HepG2 (cell line): ENCODE measurements around the gene ANO2. TPM values are rescaled to one million over a fixed set of nuclear protein-coding genes. Genes with fewer than 3 reads are reported as not detected.

Experiments used
- ATAC-seq: fragments of 200-7000 bp; cut with Tn5 transposase; 3 replicates; pipeline ENCODE4 v1.9.1; 2020; ENCODE audit warnings: mild to moderate bottlenecking, moderate library complexity
- BruUV-seq: library from RNA; stranded (reverse); fragments of 400-500 nt; replicated peaks from 2 replicates; lab custom pipeline; 2021; lab: Mats Ljungman, UMichigan
- CTCF ChIA-PET: fragments of 300-600 bp; formaldehyde crosslinking; extraction: SDS; loops from one replicate; lab custom pipeline; 2021; ENCODE audit warnings: low total read pairs, inconsistent platforms, low intra/inter-chr PET ratio; lab: Yijun Ruan, JAX
- POLR2A ChIA-PET: fragments of 350-600 bp; sonication (Branson Sonifier 250); formaldehyde crosslinking; loops from one replicate; lab custom pipeline; 2020; ENCODE audit warnings: antibody characterized with exemption, inconsistent platforms; lab: Yijun Ruan, JAX
- DNase-seq: peaks from one replicate; pipeline ENCODE4 v3.0.0-alpha.2; 2015; ENCODE audit warnings: low spot score
- FAIRE-seq: peaks from 3 replicates; lab custom pipeline; 2011; peaks lifted over from hg19 to GRCh38; lab: Jason Lieb, UNC
- H2AFZ ChIP-seq: one replicate; pipeline ENCODE4 v1.6.1; 2011; ENCODE audit warnings: low read length, inconsistent platforms
- H3K27ac ChIP-seq: fragments of 300-600 bp; 3 replicates; pipeline ENCODE4 v1.8.0; 2011; ENCODE audit warnings: mixed run types, mild to moderate bottlenecking, mixed read lengths, low read length, inconsistent platforms; ENCODE audit not compliant: insufficient read depth; ENCODE audit errors: extremely low read length
- H3K27me3 ChIP-seq, 2 experiments: fragments of 200-600 bp in 1 of 2; 2 replicates in 1 of 2; 3 replicates in 1 of 2; pipeline versions ENCODE4 v1.6.0 to v1.8.0; 2011; ENCODE audit warnings: low read length in 2 of 2, mild to moderate bottlenecking in 2 of 2, moderate library complexity in 2 of 2, inconsistent platforms in 1 of 2; ENCODE audit not compliant: insufficient read depth in 2 of 2, control insufficient read depth in 1 of 2
- H3K36me3 ChIP-seq, 2 experiments: fragments of 200-600 bp in 1 of 2; replicated peaks in 1 of 2; 2 replicates in 1 of 2; 3 replicates in 1 of 2; pipeline versions ENCODE4 v1.5.1 to v1.8.0; 2011; ENCODE audit warnings: low read length in 2 of 2, inconsistent platforms in 1 of 2; ENCODE audit not compliant: insufficient read depth in 2 of 2, control insufficient read depth in 1 of 2
- H3K4me1 ChIP-seq: 2 replicates; pipeline ENCODE4 v1.5.1; 2012; ENCODE audit warnings: low read length, inconsistent platforms; ENCODE audit not compliant: insufficient read depth
- H3K4me2 ChIP-seq: 2 replicates; pipeline ENCODE4 v1.6.0; 2011; ENCODE audit warnings: low read depth, low read length, inconsistent platforms
- H3K4me3 ChIP-seq, 3 experiments: fragments of 200-600 bp in 1 of 3; sonication (generic), shearing (Covaris generic) in 1 of 3; replicated peaks in 1 of 3; 2 replicates each; pipeline ENCODE4 v1.5.1; 2011 to 2016; ENCODE audit warnings: low read length in 3 of 3, inconsistent platforms in 2 of 3, low read depth in 2 of 3, mild to moderate bottlenecking in 2 of 3, control low read depth in 1 of 3, mixed read lengths in 1 of 3; ENCODE audit not compliant: insufficient read depth in 1 of 3
- H3K79me2 ChIP-seq: one replicate; pipeline ENCODE4 v1.6.1; 2011; ENCODE audit warnings: low read length, inconsistent platforms; ENCODE audit not compliant: insufficient read depth
- H3K9ac ChIP-seq: 2 replicates; pipeline ENCODE4 v1.6.0; 2011; ENCODE audit warnings: mild to moderate bottlenecking, low read depth, low read length, inconsistent platforms; ENCODE audit not compliant: insufficient read depth
- H3K9me3 ChIP-seq: 2 replicates; pipeline ENCODE4 v1.5.1; 2012; ENCODE audit warnings: mild to moderate bottlenecking, low read length
- H4K20me1 ChIP-seq: 2 replicates; pipeline ENCODE4 v1.6.0; 2011; ENCODE audit warnings: inconsistent platforms, mild to moderate bottlenecking, low read length, moderate library complexity; ENCODE audit not compliant: insufficient read depth
- IRX3 ChIP-seq: sonication (generic); formaldehyde crosslinking; IDR thresholded peaks from 2 replicates; pipeline ENCODE4 v1.8.1; 2023; ENCODE audit warnings: mild to moderate bottlenecking, low read depth, missing genetic modification reagents, borderline replicate concordance
- MIXL1 ChIP-seq: IDR thresholded peaks from 2 replicates; pipeline ENCODE4 v1.6.1; 2016
- RBM22 ChIP-seq: fragments of 200-400 bp; formaldehyde crosslinking; optimal IDR thresholded peaks from 2 replicates; pipeline ENCODE3; 2017; ENCODE audit warnings: mild to moderate bottlenecking, low read length, moderate library complexity
- TCF7L2 ChIP-seq: IDR thresholded peaks from 2 replicates; pipeline ENCODE4 v1.6.1; 2011; ENCODE audit warnings: mild to moderate bottlenecking, low read depth, low read length, moderate library complexity
- ZFX ChIP-seq: sonication (generic); formaldehyde crosslinking; IDR thresholded peaks from 2 replicates; pipeline ENCODE4 v1.4.0; 2020; ENCODE audit warnings: mild to moderate bottlenecking, low read depth, missing genetic modification reagents, moderate library complexity
- ZIK1 ChIP-seq: sonication (generic); formaldehyde crosslinking; IDR thresholded peaks from 2 replicates; pipeline ENCODE4 v1.5.0; 2020; ENCODE audit warnings: mild to moderate bottlenecking, low read depth, missing genetic modification reagents, borderline replicate concordance
- ZNF260 ChIP-seq: sonication (generic); formaldehyde crosslinking; IDR thresholded peaks from 2 replicates; pipeline ENCODE4 v1.4.0; 2020; ENCODE audit warnings: missing genetic modification reagents, low read depth, mild to moderate bottlenecking, borderline replicate concordance
- ZNF878 ChIP-seq: sonication (generic); formaldehyde crosslinking; IDR thresholded peaks from 2 replicates; pipeline ENCODE4 v1.8.1; 2023; ENCODE audit warnings: mild to moderate bottlenecking, missing genetic modification reagents, moderate library complexity
- WGBS: methylation state at CpG from one replicate; pipeline ENCODE4 v1.1.6; 2017; ENCODE audit warnings: low lambda C conversion rate; 5-methylcytosine and 5-hydroxymethylcytosine counted together
- in situ Hi-C: cut with HindIII; loops from 2 replicates; pipeline ENCODE4 v1.10.0; 2017; ENCODE audit warnings: low pct_unique_long_range_greater_than_20kb; ENCODE audit not compliant: extremely low pct_ligation_motif_present
- intact Hi-C: fragments of 100-400 bp; cut with micrococcal nuclease; formaldehyde crosslinking; loops from one replicate; pipeline ENCODE4 v1.10.0; 2022; ENCODE audit not compliant: unreplicated experiment
- polyA plus RNA-seq, 8 experiments: library from polyadenylated mRNA; depleted of rRNA in 3 of 8; stranded (reverse) in 7 of 8; unstranded in 1 of 8; fragments of >200 nt; fragmentation: Illumina TruSeq in 4 of 8; extraction: Trizol in 4 of 8; gene quantifications; 2 replicates each; pipeline versions ENCODE4 v1.2.1 to v1.2.3, GENCODE V29; 2011 to 2016; ENCODE audit warnings: low read depth in 4 of 8, missing spikeins in 1 of 8, mixed read lengths in 1 of 8; ENCODE audit not compliant: insufficient read depth in 1 of 8
- total RNA-seq, 5 experiments: library from RNA; depleted of rRNA; stranded (reverse); fragments of >200 nt; fragmentation: Illumina TruSeq; extraction: Trizol; gene quantifications; 2 replicates each; pipeline ENCODE4 v1.2.3, GENCODE V29; 2016; ENCODE audit warnings: low read depth in 1 of 5
- TF ChIP-seq, protein P1 (sequence below): sonication (generic); formaldehyde crosslinking; IDR thresholded peaks from 2 replicates; pipeline ENCODE4 v1.8.1; 2023; ENCODE audit warnings: mild to moderate bottlenecking, moderate library complexity, missing genetic modification reagents
- TF ChIP-seq, protein P2 (sequence below): sonication (generic); formaldehyde crosslinking; IDR thresholded peaks from 2 replicates; pipeline ENCODE4 v1.5.0; 2020; ENCODE audit warnings: mild to moderate bottlenecking, missing genetic modification reagents, borderline replicate concordance

The ANO2 gene
- total and polyA plus RNA-seq, 2 of the 13 experiments (the other 11 are each of a cell fraction or from before 2014, with no cell fraction given): 0.18 TPM; not detected in 1

DNA sequence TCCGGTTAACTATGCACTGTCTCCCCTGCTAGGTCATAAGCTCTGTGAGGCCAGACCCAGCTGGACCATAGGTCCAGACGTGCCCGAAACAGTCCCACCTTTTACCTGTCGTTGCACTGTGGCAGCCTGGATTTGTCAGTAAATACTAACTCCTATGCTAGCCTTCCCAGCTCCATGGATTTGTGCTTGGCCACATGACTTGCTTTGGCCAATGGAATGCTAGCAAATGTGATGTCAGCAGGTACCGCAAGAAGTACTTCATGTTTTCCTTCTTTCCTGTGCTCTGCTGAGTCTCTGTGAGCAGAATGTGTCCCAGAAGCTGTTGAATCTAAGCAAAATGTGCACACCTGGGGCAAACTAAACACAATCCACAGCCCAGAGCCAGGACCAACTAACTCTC lies 157.2 kb downstream of the ANO2 start:
- no peak for DNase-seq
- Histone ChIP-seq H3K4me3 (no peak overlapping the region), H3K27me3 (peaks cover 3 to 11% of the 10 kb centered on the region in 2 experiments; a peak in 3 of 5 replicates), H3K27ac (no peak overlapping the region), H3K4me1 (no peaks in the 10 kb centered on the region), H3K79me2 (no peaks in the 10 kb centered on the region), H2AFZ (no peak overlapping the region), H3K36me3 (no peaks in the 10 kb centered on the region), H3K9ac (no peak overlapping the region), H3K4me2 (no peak overlapping the region), H4K20me1 (no peaks in the 10 kb centered on the region), H3K9me3 (no peaks in the 10 kb centered on the region)
- CTCF ChIA-PET: no interaction called here
- BruUV-seq: no TSS peak
- POLR2A ChIA-PET: no interaction called here
- under 1% methylated on average over 5 of the region's 5 CpGs for WGBS
- in situ Hi-C loops (no loop called here), intact Hi-C loops (no loop called here)
- ATAC-seq: no peak
- TF ChIP-seq ZIK1 (CRISPR knock-in tag) (no peak), ZNF878 (CRISPR knock-in tag) (no peak), ZFX (CRISPR knock-in tag) (no peak), IRX3 (no peak), ZNF260 (CRISPR knock-in tag) (no peak), TCF7L2 (no peak), MIXL1 (CRISPR knock-in tag) (no peak), RBM22 (no peak)
- TF ChIP-seq, protein P1, sequence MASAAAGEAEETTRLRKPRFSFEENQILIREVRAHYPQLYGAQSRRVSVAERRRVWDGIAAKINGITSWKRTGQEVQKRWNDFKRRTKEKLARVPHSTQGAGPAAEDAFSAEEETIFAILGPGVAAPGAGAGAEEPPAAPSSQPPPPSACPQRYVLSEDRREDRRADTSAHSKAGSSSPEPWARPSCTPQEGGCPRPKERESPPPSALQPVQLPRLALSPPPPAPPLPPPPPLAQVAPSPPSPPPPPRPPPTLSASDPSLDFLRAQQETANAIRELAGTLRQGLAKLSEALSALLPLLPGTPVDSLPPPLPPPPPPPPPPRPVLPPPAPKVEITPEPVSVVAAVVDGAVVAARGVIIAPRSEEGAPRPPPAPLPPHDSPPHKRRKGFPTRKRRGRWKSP: no peak
- TF ChIP-seq, protein P2, sequence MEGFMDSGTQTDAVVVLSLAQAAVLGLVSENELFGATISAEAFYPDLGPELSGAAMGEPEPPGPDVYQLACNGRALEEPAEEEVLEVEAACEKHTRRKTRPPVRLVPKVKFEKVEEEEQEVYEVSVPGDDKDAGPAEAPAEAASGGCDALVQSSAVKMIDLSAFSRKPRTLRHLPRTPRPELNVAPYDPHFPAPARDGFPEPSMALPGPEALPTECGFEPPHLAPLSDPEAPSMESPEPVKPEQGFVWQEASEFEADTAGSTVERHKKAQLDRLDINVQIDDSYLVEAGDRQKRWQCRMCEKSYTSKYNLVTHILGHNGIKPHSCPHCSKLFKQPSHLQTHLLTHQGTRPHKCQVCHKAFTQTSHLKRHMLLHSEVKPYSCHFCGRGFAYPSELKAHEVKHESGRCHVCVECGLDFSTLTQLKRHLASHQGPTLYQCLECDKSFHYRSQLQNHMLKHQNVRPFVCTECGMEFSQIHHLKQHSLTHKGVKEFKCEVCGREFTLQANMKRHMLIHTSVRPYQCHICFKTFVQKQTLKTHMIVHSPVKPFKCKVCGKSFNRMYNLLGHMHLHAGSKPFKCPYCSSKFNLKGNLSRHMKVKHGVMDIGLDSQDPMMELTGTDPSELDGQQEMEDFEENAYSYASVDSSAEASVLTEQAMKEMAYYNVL: no peak
- no peak for FAIRE-seq
